GM12878 (cell line): ENCODE measurements around the gene SYPL2. TPM values are rescaled to one million over a fixed set of nuclear protein-coding genes. Genes with fewer than 3 reads are reported as not detected.

Experiments used
- ATAC-seq: fragments of 200-7000 bp; cut with Tn5 transposase; 3 replicates; pipeline ENCODE4 v1.9.1; 2020; ENCODE audit warnings: mild to moderate bottlenecking, moderate library complexity
- BruUV-seq: library from RNA; stranded (reverse); fragments of 400-500 nt; replicated peaks from 2 replicates; lab custom pipeline; 2021; lab: Mats Ljungman, UMichigan
- CTCF ChIA-PET: fragments of 300-600 bp; sonication (Branson Sonifier 250); formaldehyde crosslinking; extraction: SDS; loops from one replicate; lab custom pipeline; 2021; ENCODE audit warnings: inconsistent platforms; lab: Yijun Ruan, JAX
- POLR2A ChIA-PET: fragments of 350-600 bp; formaldehyde crosslinking; extraction: SDS; loops from one replicate; lab custom pipeline; 2021; ENCODE audit warnings: inconsistent platforms; lab: Charles Lee
- RAD21 ChIA-PET: fragments of 300-600 bp; sonication (Branson Sonifier 250); formaldehyde crosslinking; loops from one replicate; lab custom pipeline; 2023; ENCODE audit warnings: antibody characterized with exemption; ENCODE audit not compliant: unreplicated experiment; lab: Charles Lee
- SMC1A ChIA-PET: fragments of 300-600 bp; sonication (Branson Sonifier 250); formaldehyde crosslinking; loops from one replicate; lab custom pipeline; 2023; ENCODE audit not compliant: unreplicated experiment, uncharacterized antibody; lab: Charles Lee
- DNase-seq: peaks from one replicate; pipeline ENCODE4 v3.0.0-alpha.2; 2011; ENCODE audit warnings: low read depth, low spot score
- FAIRE-seq: peaks from 3 replicates; lab custom pipeline; 2011; peaks lifted over from hg19 to GRCh38; lab: Jason Lieb, UNC
- H2AFZ ChIP-seq: 2 replicates; pipeline ENCODE4 v1.6.0; 2011; ENCODE audit warnings: low read depth, low read length, control low read depth; ENCODE audit not compliant: control insufficient read depth
- H3K27ac ChIP-seq: 2 replicates; pipeline ENCODE4 v1.5.1; 2011; ENCODE audit warnings: control low read depth; ENCODE audit not compliant: control insufficient read depth, insufficient read depth
- H3K27me3 ChIP-seq, 2 experiments: replicated peaks in 1 of 2; 2 replicates each; pipeline versions ENCODE4 v1.6.0 to v1.6.1; 2011; ENCODE audit warnings: low read length in 1 of 2; ENCODE audit not compliant: control insufficient read depth in 2 of 2, insufficient read depth in 2 of 2
- H3K36me3 ChIP-seq, 2 experiments: 2 replicates each; pipeline ENCODE4 v1.5.1; 2011; ENCODE audit warnings: low read length in 1 of 2; ENCODE audit not compliant: control insufficient read depth in 2 of 2, insufficient read depth in 2 of 2
- H3K4me1 ChIP-seq: 2 replicates; pipeline ENCODE4 v1.6.1; 2011; ENCODE audit warnings: mild to moderate bottlenecking, low read length, moderate library complexity, mixed read lengths; ENCODE audit not compliant: control insufficient read depth, insufficient read depth
- H3K4me2 ChIP-seq: 2 replicates; pipeline ENCODE4 v1.6.0; 2011; ENCODE audit warnings: control low read depth; ENCODE audit not compliant: control insufficient read depth, insufficient read depth
- H3K4me3 ChIP-seq: fragments of 200-600 bp; sonication (generic); 2 replicates; pipeline ENCODE4 v1.5.1; 2016
- H3K79me2 ChIP-seq: 2 replicates; pipeline ENCODE4 v1.6.0; 2011; ENCODE audit warnings: low read length; ENCODE audit not compliant: control insufficient read depth, insufficient read depth
- H3K9ac ChIP-seq: 2 replicates; pipeline ENCODE4 v1.8.0; 2011; ENCODE audit warnings: low read length, control low read depth, mixed read lengths; ENCODE audit not compliant: control insufficient read depth, insufficient read depth
- H3K9me3 ChIP-seq: replicated peaks from 3 replicates; pipeline ENCODE4 v1.5.1; 2011; ENCODE audit warnings: mild to moderate bottlenecking, low read length; ENCODE audit not compliant: control insufficient read depth, insufficient read depth
- H4K20me1 ChIP-seq: 2 replicates; pipeline ENCODE4 v1.6.0; 2011; ENCODE audit not compliant: control insufficient read depth, insufficient read depth
- CTCF ChIP-seq, 3 experiments: IDR thresholded peaks in 2 of 3; conservative IDR thresholded peaks in 1 of 3; 2 replicates each; pipeline ENCODE4 v1.5.1; 2011; ENCODE audit warnings: low read depth in 3 of 3, low read length in 3 of 3, mild to moderate bottlenecking in 3 of 3, control low read depth in 2 of 3, moderate library complexity in 2 of 3, inconsistent platforms in 1 of 3, mixed read lengths in 1 of 3; ENCODE audit not compliant: control insufficient read depth in 2 of 3, insufficient read depth in 1 of 3; ENCODE audit errors: extremely low read depth in 1 of 3
- EGR1 ChIP-seq, 2 experiments: IDR thresholded peaks; 1 replicate in 1 of 2; 2 replicates in 1 of 2; pipeline ENCODE4 v1.6.1; 2011 to 2012; ENCODE audit warnings: low read depth in 2 of 2, low read length in 2 of 2, borderline replicate concordance in 1 of 2, mild to moderate bottlenecking in 1 of 2, moderate library complexity in 1 of 2
- MTA2 ChIP-seq: fragments of 450-650 bp; IDR thresholded peaks from 2 replicates; pipeline ENCODE4 v1.6.1; 2016; ENCODE audit warnings: low read depth, mild to moderate bottlenecking, moderate library complexity
- NFYB ChIP-seq: IDR thresholded peaks from 2 replicates; pipeline ENCODE4 v1.6.1; 2011; ENCODE audit warnings: low read depth, mild to moderate bottlenecking, low read length, improper control_type of control experiment, moderate library complexity; ENCODE audit not compliant: insufficient read depth
- POU2F2 ChIP-seq: IDR thresholded peaks from 3 replicates; pipeline ENCODE4 v1.6.1; 2011; ENCODE audit warnings: low read depth, mild to moderate bottlenecking, low read length, borderline replicate concordance
- RAD21 ChIP-seq: IDR thresholded peaks from 2 replicates; pipeline ENCODE4 v1.6.1; 2011; ENCODE audit warnings: mild to moderate bottlenecking, low read depth, low read length, moderate library complexity; ENCODE audit not compliant: insufficient read depth
- RB1 ChIP-seq: fragments of 450-650 bp; formaldehyde crosslinking; IDR thresholded peaks from 2 replicates; pipeline ENCODE4 v1.6.1; 2017; ENCODE audit warnings: mild to moderate bottlenecking, borderline replicate concordance
- SIX5 ChIP-seq: IDR thresholded peaks from 2 replicates; pipeline ENCODE4 v1.6.1; 2011; ENCODE audit warnings: mild to moderate bottlenecking, low read depth, low read length, moderate library complexity; ENCODE audit not compliant: severe bottlenecking
- SMC3 ChIP-seq: IDR thresholded peaks from 2 replicates; pipeline ENCODE4 v1.6.1; 2011; ENCODE audit warnings: low read length, improper control_type of control experiment, borderline replicate concordance
- TAF1 ChIP-seq: IDR thresholded peaks from 2 replicates; pipeline ENCODE4 v1.6.1; 2011; ENCODE audit warnings: mild to moderate bottlenecking, low read depth, low read length, borderline replicate concordance
- YY1 ChIP-seq: IDR thresholded peaks from 2 replicates; pipeline ENCODE4 v1.6.1; 2011; ENCODE audit warnings: low read depth, mild to moderate bottlenecking, low read length
- ZNF274 ChIP-seq: IDR thresholded peaks from one replicate; pipeline ENCODE4 v1.8.0; 2011; ENCODE audit not compliant: insufficient read length, insufficient read depth
- WGBS: methylation state at CpG from one replicate; pipeline ENCODE4 v1.1.6; 2016; ENCODE audit warnings: low lambda C conversion rate; ENCODE audit not compliant: insufficient replicate concordance, insufficient coverage; ENCODE audit errors: missing lambda C conversion rate; 5-methylcytosine and 5-hydroxymethylcytosine counted together
- in situ Hi-C: fragments of 300-500 bp; cut with MboI; formaldehyde crosslinking; loops from 9 replicates; pipeline ENCODE4 v1.14.3; 2018; ENCODE audit warnings: mixed read lengths
- intact Hi-C: fragments of 100-400 bp; cut with micrococcal nuclease; formaldehyde crosslinking; loops from one replicate; pipeline ENCODE4 v1.14.2; 2022; ENCODE audit not compliant: unreplicated experiment
- polyA plus RNA-seq, 11 experiments: library from polyadenylated mRNA; depleted of rRNA in 4 of 11; unstranded in 6 of 11; stranded (reverse) in 5 of 11; fragments of >200 nt; fragmentation: Nextera tagmentation in 4 of 11; fragmentation: Illumina TruSeq in 1 of 11; extraction: Ambion mirVana in 4 of 11; extraction: Trizol in 1 of 11; gene quantifications; 1 replicate in 1 of 11; 2 replicates in 10 of 11; pipeline versions ENCODE4 v1.2.1 to v1.2.3, GENCODE V29; 2011 to 2016; ENCODE audit warnings: inconsistent platforms in 2 of 11, missing spikeins in 2 of 11, low read depth in 1 of 11
- total RNA-seq, 4 experiments: library from RNA; depleted of rRNA in 3 of 4; stranded (reverse); fragments of >200 nt in 3 of 4; fragmentation: Illumina TruSeq in 1 of 4; extraction: Trizol in 1 of 4; gene quantifications; 2 replicates each; pipeline versions ENCODE4 v1.2.1 to v1.2.3, GENCODE V29; 2013 to 2021
- TF ChIP-seq, protein P1 (sequence below): IDR thresholded peaks from 2 replicates; pipeline ENCODE4 v1.6.1; 2012; ENCODE audit warnings: low read length, inconsistent platforms
- TF ChIP-seq, protein P2 (sequence below): IDR thresholded peaks from 2 replicates; pipeline ENCODE4 v1.6.1; 2011; ENCODE audit warnings: mild to moderate bottlenecking, low read depth, low read length, moderate library complexity; ENCODE audit not compliant: insufficient replicate concordance

Gene SYPL2
- total and polyA plus RNA-seq, 10 of the 15 experiments (the other 5 are each of a cell fraction or from before 2014, with no cell fraction given), result 0.04 to 0.11 (median 0.06) TPM; not detected in 3

DNA sequence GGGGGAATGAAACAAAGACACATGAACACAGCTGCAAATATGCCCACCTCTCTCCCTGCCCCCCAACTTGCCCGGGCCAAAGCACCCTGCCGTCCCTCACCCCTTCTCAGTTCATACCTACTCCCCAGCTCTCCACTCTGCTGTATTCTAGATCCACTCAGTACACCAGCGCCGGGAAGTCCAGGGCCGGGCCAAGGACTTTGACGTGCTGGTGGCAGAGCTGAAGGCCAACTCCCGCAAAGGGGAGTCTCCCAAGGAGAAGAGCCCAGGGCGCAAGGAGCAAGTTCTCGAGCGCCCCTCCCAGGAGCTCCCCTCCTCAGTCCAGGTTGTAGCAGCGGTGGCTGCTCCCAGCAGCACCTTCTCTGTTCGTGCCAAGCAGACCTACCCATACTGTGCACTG lies 22.4 kb downstream of the SYPL2 start (continued):
- TF ChIP-seq, protein P1, sequence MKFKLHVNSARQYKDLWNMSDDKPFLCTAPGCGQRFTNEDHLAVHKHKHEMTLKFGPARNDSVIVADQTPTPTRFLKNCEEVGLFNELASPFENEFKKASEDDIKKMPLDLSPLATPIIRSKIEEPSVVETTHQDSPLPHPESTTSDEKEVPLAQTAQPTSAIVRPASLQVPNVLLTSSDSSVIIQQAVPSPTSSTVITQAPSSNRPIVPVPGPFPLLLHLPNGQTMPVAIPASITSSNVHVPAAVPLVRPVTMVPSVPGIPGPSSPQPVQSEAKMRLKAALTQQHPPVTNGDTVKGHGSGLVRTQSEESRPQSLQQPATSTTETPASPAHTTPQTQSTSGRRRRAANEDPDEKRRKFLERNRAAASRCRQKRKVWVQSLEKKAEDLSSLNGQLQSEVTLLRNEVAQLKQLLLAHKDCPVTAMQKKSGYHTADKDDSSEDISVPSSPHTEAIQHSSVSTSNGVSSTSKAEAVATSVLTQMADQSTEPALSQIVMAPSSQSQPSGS, result no peak
- TF ChIP-seq SIX5, result no peak
- TF ChIP-seq MTA2, result no peak
- no peak for TF ChIP-seq NFYB
- no peak for TF ChIP-seq ZNF274
- TF ChIP-seq, protein P2, sequence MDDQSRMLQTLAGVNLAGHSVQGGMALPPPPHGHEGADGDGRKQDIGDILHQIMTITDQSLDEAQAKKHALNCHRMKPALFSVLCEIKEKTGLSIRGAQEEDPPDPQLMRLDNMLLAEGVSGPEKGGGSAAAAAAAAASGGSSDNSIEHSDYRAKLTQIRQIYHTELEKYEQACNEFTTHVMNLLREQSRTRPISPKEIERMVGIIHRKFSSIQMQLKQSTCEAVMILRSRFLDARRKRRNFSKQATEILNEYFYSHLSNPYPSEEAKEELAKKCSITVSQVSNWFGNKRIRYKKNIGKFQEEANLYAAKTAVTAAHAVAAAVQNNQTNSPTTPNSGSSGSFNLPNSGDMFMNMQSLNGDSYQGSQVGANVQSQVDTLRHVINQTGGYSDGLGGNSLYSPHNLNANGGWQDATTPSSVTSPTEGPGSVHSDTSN, result no peak

DNA sequence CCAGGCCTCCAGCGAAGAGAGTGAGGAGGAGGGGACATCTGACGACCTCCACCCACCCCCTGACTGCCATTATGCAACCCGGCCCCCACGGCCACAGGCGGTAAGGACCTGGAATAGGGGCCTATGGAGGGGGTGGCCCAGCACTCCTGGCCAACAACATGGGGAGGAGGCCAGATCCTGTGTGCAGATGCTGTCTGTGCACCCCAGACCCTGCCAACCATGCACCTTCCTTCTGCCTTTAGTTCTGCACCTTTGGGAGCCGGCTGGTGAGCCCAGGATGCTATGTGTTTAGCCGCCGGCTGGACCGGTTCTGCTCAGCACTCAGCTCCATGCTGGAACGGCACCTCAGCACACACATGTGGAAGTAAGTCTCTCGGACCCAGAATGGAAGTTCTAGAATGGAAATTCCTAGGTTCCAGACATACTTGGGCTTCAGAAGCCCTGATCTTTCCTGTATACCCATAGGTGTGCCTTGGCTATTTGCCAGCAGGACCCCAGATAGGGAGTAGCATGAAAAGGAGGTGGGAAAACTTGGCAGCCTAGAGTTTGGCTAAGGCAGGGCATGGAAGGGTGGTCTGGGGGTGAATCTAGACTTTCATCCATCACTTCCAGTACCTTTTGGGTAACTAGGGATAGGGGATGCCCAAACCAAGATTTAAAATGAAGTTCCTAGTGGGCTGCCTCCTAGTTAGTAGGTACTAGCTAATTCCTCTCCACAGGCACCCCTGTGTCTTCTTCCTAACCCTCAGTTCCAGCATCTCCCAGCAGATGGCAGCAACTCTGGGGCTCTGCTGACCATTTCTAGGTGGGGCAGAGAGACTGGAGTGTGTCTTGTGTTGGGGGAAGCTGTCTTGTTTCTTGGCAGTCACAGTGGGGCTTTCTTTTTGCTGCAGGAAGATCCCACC lies 23.9 kb downstream of the SYPL2 start:
- Histone ChIP-seq H3K79me2 (peaks cover 6% of the 10 kb centered on the region), H2AFZ (no peak overlapping the region), H3K36me3 (peaks cover 0 to 4% of the 10 kb centered on the region in 2 experiments), H3K4me1 (peaks cover 4% of the 10 kb centered on the region), H3K9me3 (no peaks in the 10 kb centered on the region), H3K9ac (no peak overlapping the region), H3K4me2 (no peak overlapping the region), H4K20me1 (no peaks in the 10 kb centered on the region), H3K27ac (no peak overlapping the region), H3K27me3 (no peaks in the 10 kb centered on the region), H3K4me3 (no peak overlapping the region)
- in situ Hi-C loops (loop anchor here (5.0 kb wide), 1 partner anchor 42 kb away; no protein-coding TSS in a partner anchor), intact Hi-C loops (loop anchor here (1.0 to 5.0 kb wide), 2 partner anchors 42 to 132 kb away; no protein-coding TSS in a partner anchor)
- 68% methylated on average over 11 of the region's 11 CpGs for WGBS
- no TSS peak for BruUV-seq
- DNase-seq, result no peak
- FAIRE-seq, result peak; percentile 97
- TF ChIP-seq CTCF (IDR thresholded peaks at IDR 0.05 in 2 of 3, conservative IDR thresholded peaks at IDR 0.05 in 1 of 3; ENCODE audit: control insufficient read depth in 2 of 3, extremely low read depth in 1 of 3, insufficient read depth in 1 of 3, low read depth in 3 of 3, low read length in 3 of 3) (peak; percentile 79 to 89 (median 81)), RB1 (0 out of 2 replicates have a peak, but pooled peaks have one; percentile 32), RAD21 (peak; percentile 68), SMC3 (peak; percentile 88), ZNF274 (no peak), YY1 (peak; percentile 56; the same call in 1 of the 2 replicates), EGR1 (IDR thresholded peaks at IDR 0.05; ENCODE audit: borderline replicate concordance in 1 of 2, low read depth in 2 of 2, low read length in 2 of 2) (no peak), TAF1 (no peak), POU2F2 (0 out of 3 replicates have a peak, but pooled peaks have one; percentile 17)
- RAD21 ChIA-PET, result interaction anchor here (1.0 to 13.4 kb wide), 3 partner anchors 9 to 47 kb away, joined by 3 to 422 read pairs (median 5); no protein-coding TSS in a partner anchor
- SMC1A ChIA-PET, result interaction anchor here (0.6 to 14.4 kb wide), 11 partner anchors 9 to 231 kb away, joined by 3 to 431 read pairs (median 4); partner anchors contain the start of genes GNAI3 and PSMA5
- POLR2A ChIA-PET, result interaction anchor here (1.1 to 1.5 kb wide), 2 partner anchors 41 to 42 kb away, joined by 5 to 7 read pairs; no protein-coding TSS in a partner anchor
- ATAC-seq, result peak; percentile 55
- CTCF ChIA-PET, result interaction anchor here (0.6 to 26.7 kb wide), 21 partner anchors 8 to 513 kb away, joined by 3 to 1280 read pairs (median 4); partner anchors contain the start of genes AMIGO1, GPR61 and PSRC1
